GM12878 (cell line): ENCODE data around the gene ARHGEF1. TPM values are rescaled to one million over a fixed set of nuclear protein-coding genes. Genes with fewer than 3 reads are reported as not detected.

ENCODE experiments used
- ATAC-seq: fragments of 200-7000 bp; cut with Tn5 transposase; 3 replicates; pipeline ENCODE4 v1.9.1; 2020; ENCODE audit warnings: mild to moderate bottlenecking, moderate library complexity
- BruUV-seq: library from RNA; stranded (reverse); fragments of 400-500 nt; replicated peaks from 2 replicates; lab custom pipeline; 2021; lab: Mats Ljungman, UMichigan
- CTCF ChIA-PET: fragments of 300-600 bp; sonication (Branson Sonifier 250); formaldehyde crosslinking; extraction: SDS; loops from one replicate; lab custom pipeline; 2021; ENCODE audit warnings: inconsistent platforms; lab: Yijun Ruan, JAX
- POLR2A ChIA-PET: fragments of 350-600 bp; formaldehyde crosslinking; extraction: SDS; loops from one replicate; lab custom pipeline; 2021; ENCODE audit warnings: inconsistent platforms; lab: Charles Lee
- RAD21 ChIA-PET: fragments of 300-600 bp; sonication (Branson Sonifier 250); formaldehyde crosslinking; loops from one replicate; lab custom pipeline; 2023; ENCODE audit warnings: antibody characterized with exemption; ENCODE audit not compliant: unreplicated experiment; lab: Charles Lee
- SMC1A ChIA-PET: fragments of 300-600 bp; sonication (Branson Sonifier 250); formaldehyde crosslinking; loops from one replicate; lab custom pipeline; 2023; ENCODE audit not compliant: unreplicated experiment, uncharacterized antibody; lab: Charles Lee
- DNase-seq: peaks from one replicate; pipeline ENCODE4 v3.0.0-alpha.2; 2011; ENCODE audit warnings: low read depth, low spot score
- FAIRE-seq: peaks from 3 replicates; lab custom pipeline; 2011; peaks lifted over from hg19 to GRCh38; lab: Jason Lieb, UNC
- H2AFZ ChIP-seq: 2 replicates; pipeline ENCODE4 v1.6.0; 2011; ENCODE audit warnings: low read depth, low read length, control low read depth; ENCODE audit not compliant: control insufficient read depth
- H3K27ac ChIP-seq: 2 replicates; pipeline ENCODE4 v1.5.1; 2011; ENCODE audit warnings: control low read depth; ENCODE audit not compliant: control insufficient read depth, insufficient read depth
- H3K27me3 ChIP-seq, 2 experiments: replicated peaks in 1 of 2; 2 replicates each; pipeline versions ENCODE4 v1.6.0 to v1.6.1; 2011; ENCODE audit warnings: low read length in 1 of 2; ENCODE audit not compliant: control insufficient read depth in 2 of 2, insufficient read depth in 2 of 2
- H3K36me3 ChIP-seq, 2 experiments: 2 replicates each; pipeline ENCODE4 v1.5.1; 2011; ENCODE audit warnings: low read length in 1 of 2; ENCODE audit not compliant: control insufficient read depth in 2 of 2, insufficient read depth in 2 of 2
- H3K4me1 ChIP-seq: 2 replicates; pipeline ENCODE4 v1.6.1; 2011; ENCODE audit warnings: mild to moderate bottlenecking, low read length, moderate library complexity, mixed read lengths; ENCODE audit not compliant: control insufficient read depth, insufficient read depth
- H3K4me2 ChIP-seq: 2 replicates; pipeline ENCODE4 v1.6.0; 2011; ENCODE audit warnings: control low read depth; ENCODE audit not compliant: control insufficient read depth, insufficient read depth
- H3K4me3 ChIP-seq: fragments of 200-600 bp; sonication (generic); 2 replicates; pipeline ENCODE4 v1.5.1; 2016
- H3K79me2 ChIP-seq: 2 replicates; pipeline ENCODE4 v1.6.0; 2011; ENCODE audit warnings: low read length; ENCODE audit not compliant: control insufficient read depth, insufficient read depth
- H3K9ac ChIP-seq: 2 replicates; pipeline ENCODE4 v1.8.0; 2011; ENCODE audit warnings: low read length, control low read depth, mixed read lengths; ENCODE audit not compliant: control insufficient read depth, insufficient read depth
- H3K9me3 ChIP-seq: replicated peaks from 3 replicates; pipeline ENCODE4 v1.5.1; 2011; ENCODE audit warnings: mild to moderate bottlenecking, low read length; ENCODE audit not compliant: control insufficient read depth, insufficient read depth
- H4K20me1 ChIP-seq: 2 replicates; pipeline ENCODE4 v1.6.0; 2011; ENCODE audit not compliant: control insufficient read depth, insufficient read depth
- BACH1 ChIP-seq: fragments of 450-650 bp; IDR thresholded peaks from 2 replicates; pipeline ENCODE4 v1.6.1; 2017; ENCODE audit warnings: mild to moderate bottlenecking, borderline replicate concordance
- EZH2 ChIP-seq: IDR thresholded peaks from 2 replicates; pipeline ENCODE4 v1.6.1; 2012; ENCODE audit warnings: low read depth, mild to moderate bottlenecking, control low read depth, inconsistent platforms, low read length, borderline replicate concordance; ENCODE audit not compliant: control insufficient read depth
- MTA3 ChIP-seq: IDR thresholded peaks from 2 replicates; pipeline ENCODE4 v1.6.1; 2012; ENCODE audit warnings: low read length, inconsistent platforms, borderline replicate concordance
- POLR2A ChIP-seq: IDR thresholded peaks from 2 replicates; pipeline ENCODE4 v1.6.1; 2011; ENCODE audit warnings: low read depth, mild to moderate bottlenecking, low read length
- POLR2AphosphoS5 ChIP-seq: IDR thresholded peaks from 2 replicates; pipeline ENCODE4 v1.6.1; 2011; ENCODE audit warnings: mild to moderate bottlenecking, low read length, inconsistent platforms
- RBBP5 ChIP-seq: fragments of 200-600 bp; sonication (generic); conservative IDR thresholded peaks from 2 replicates; pipeline ENCODE4 v1.6.1; 2016
- RUNX3 ChIP-seq: IDR thresholded peaks from 2 replicates; pipeline ENCODE4 v1.6.1; 2012; ENCODE audit warnings: low read length, inconsistent platforms
- SRF ChIP-seq, 2 experiments: IDR thresholded peaks; 2 replicates each; pipeline ENCODE4 v1.6.1; 2011; ENCODE audit warnings: low read depth in 2 of 2, low read length in 2 of 2, mild to moderate bottlenecking in 1 of 2, moderate library complexity in 1 of 2
- WGBS: methylation state at CpG from one replicate; pipeline ENCODE4 v1.1.6; 2016; ENCODE audit warnings: low lambda C conversion rate; ENCODE audit not compliant: insufficient replicate concordance, insufficient coverage; ENCODE audit errors: missing lambda C conversion rate; 5-methylcytosine and 5-hydroxymethylcytosine counted together
- in situ Hi-C: fragments of 300-500 bp; cut with MboI; formaldehyde crosslinking; loops from 9 replicates; pipeline ENCODE4 v1.14.3; 2018; ENCODE audit warnings: mixed read lengths
- intact Hi-C: fragments of 100-400 bp; cut with micrococcal nuclease; formaldehyde crosslinking; loops from one replicate; pipeline ENCODE4 v1.14.2; 2022; ENCODE audit not compliant: unreplicated experiment
- polyA plus RNA-seq, 11 experiments: library from polyadenylated mRNA; depleted of rRNA in 4 of 11; unstranded in 6 of 11; stranded (reverse) in 5 of 11; fragments of >200 nt; fragmentation: Nextera tagmentation in 4 of 11; fragmentation: Illumina TruSeq in 1 of 11; extraction: Ambion mirVana in 4 of 11; extraction: Trizol in 1 of 11; gene quantifications; 1 replicate in 1 of 11; 2 replicates in 10 of 11; pipeline versions ENCODE4 v1.2.1 to v1.2.3, GENCODE V29; 2011 to 2016; ENCODE audit warnings: inconsistent platforms in 2 of 11, missing spikeins in 2 of 11, low read depth in 1 of 11
- total RNA-seq, 4 experiments: library from RNA; depleted of rRNA in 3 of 4; stranded (reverse); fragments of >200 nt in 3 of 4; fragmentation: Illumina TruSeq in 1 of 4; extraction: Trizol in 1 of 4; gene quantifications; 2 replicates each; pipeline versions ENCODE4 v1.2.1 to v1.2.3, GENCODE V29; 2013 to 2021
- TF ChIP-seq, protein P1 (sequence below): IDR thresholded peaks from 2 replicates; pipeline ENCODE4 v1.6.1; 2011; ENCODE audit warnings: borderline replicate concordance, low read depth, mild to moderate bottlenecking, moderate library complexity, low read length; ENCODE audit not compliant: insufficient read depth, poor library complexity, severe bottlenecking
- TF ChIP-seq, protein P2 (sequence below): fragments of 450-650 bp; IDR thresholded peaks from 2 replicates; pipeline ENCODE4 v1.6.1; 2014; ENCODE audit warnings: mild to moderate bottlenecking

The ARHGEF1 gene
- total and polyA plus RNA-seq, 10 of the 15 experiments (the other 5 are each of a cell fraction or from before 2014, with no cell fraction given) = 1.2 to 207 (median 53.9) TPM

DNA sequence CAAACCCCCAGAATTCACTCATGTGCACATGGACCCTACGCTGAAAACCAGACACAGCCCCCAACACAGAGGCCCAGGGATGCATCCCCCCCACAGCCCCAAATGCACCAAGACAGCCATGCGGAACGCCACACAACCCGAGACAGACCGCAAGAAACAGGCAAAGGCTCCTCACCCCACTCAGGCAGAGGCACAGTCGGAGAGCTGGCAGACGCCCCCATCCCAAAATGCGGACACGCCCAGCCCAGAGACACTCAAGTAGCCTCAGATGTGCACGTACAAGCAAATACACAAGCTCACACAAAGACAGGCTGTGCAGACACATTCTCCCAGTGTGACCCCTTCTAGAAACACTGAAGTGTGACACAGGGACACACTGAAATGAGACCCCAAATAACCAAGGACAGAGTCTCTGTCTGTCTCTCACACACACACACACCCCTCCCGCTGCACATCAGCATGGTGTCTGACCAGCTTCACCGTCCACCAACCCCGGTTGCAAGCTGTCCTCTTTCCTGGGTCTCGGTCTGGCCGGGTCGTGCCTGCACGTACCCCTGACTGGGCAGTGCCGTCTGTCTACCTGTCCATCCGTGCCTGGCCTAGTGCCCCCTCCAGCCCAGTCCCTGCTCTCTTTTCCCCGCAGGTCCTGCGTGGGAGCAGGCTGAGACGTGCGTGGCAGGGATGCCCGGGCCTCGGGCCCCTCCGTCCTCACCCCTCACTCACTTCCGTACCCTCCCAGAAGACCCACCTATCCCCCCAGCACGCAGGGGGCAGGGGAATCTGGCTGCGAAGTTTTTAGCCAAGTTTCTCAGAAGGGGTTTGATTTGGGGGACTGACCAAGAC lies 29.1 kb downstream of the ARHGEF1 start (continued):
- TF ChIP-seq MTA3 = no peak
- TF ChIP-seq RUNX3 = peak; percentile 36
- peak; percentile 43; the same call in 1 of the 2 replicates for TF ChIP-seq POLR2AphosphoS5
- TF ChIP-seq SRF (IDR thresholded peaks at IDR 0.05; ENCODE audit: low read depth in 2 of 2, low read length in 2 of 2) = no peak
- TF ChIP-seq, protein P1, sequence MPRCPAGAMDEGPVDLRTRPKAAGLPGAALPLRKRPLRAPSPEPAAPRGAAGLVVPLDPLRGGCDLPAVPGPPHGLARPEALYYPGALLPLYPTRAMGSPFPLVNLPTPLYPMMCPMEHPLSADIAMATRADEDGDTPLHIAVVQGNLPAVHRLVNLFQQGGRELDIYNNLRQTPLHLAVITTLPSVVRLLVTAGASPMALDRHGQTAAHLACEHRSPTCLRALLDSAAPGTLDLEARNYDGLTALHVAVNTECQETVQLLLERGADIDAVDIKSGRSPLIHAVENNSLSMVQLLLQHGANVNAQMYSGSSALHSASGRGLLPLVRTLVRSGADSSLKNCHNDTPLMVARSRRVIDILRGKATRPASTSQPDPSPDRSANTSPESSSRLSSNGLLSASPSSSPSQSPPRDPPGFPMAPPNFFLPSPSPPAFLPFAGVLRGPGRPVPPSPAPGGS = peak; percentile 8
- TF ChIP-seq, protein P2, sequence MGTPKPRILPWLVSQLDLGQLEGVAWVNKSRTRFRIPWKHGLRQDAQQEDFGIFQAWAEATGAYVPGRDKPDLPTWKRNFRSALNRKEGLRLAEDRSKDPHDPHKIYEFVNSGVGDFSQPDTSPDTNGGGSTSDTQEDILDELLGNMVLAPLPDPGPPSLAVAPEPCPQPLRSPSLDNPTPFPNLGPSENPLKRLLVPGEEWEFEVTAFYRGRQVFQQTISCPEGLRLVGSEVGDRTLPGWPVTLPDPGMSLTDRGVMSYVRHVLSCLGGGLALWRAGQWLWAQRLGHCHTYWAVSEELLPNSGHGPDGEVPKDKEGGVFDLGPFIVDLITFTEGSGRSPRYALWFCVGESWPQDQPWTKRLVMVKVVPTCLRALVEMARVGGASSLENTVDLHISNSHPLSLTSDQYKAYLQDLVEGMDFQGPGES = no peak
- no peak for TF ChIP-seq RBBP5
- TF ChIP-seq POLR2A = peak; percentile 46; the same call in 1 of the 2 replicates

DNA sequence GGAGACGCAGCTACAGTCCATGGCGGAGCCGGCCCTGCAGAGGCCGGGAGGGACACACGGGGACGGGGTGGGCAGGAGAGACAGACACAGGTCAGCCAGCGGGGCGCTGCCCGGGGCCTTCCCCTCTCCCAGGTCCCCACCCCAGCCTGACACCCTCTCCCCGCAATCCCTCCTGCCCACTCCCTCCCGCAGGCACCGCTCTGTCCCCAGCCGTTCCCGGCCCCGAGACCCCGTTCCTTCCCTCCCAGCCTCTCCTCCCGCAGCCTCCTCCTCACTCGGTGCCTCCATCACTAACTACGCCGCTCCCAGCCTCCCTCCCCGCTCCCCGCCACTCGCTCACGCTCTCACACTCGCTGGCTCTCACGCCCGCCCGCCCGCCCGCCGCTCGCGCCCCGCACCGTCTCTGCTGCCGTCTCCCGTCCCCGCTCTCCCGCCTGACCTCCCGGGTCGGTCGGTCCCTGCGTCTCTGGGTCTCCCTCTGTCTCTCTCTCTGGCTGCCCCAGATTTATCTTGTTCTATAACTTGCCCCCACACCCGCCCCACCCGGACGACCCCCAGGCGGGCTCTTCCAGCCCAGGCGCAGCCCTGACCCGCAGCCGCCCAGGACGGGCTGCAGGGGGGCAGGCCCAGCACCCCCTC lies 30.0 kb downstream of the ARHGEF1 start:
- in situ Hi-C loops = no loop called here
- no peak overlapping the region for H3K4me3 ChIP-seq
- DNase-seq = no peak
- no peak overlapping the region for H3K4me2 ChIP-seq
- peaks cover 6% of the 10 kb centered on the region; the same call in 1 of the 2 replicates for H4K20me1 ChIP-seq
- TF ChIP-seq EZH2 (no peak), BACH1 (0 out of 2 replicates have a peak, but pooled peaks have one; percentile 18)
- H2AFZ ChIP-seq = no peak overlapping the region
- FAIRE-seq = no peak
- H3K9me3 ChIP-seq = no peaks in the 10 kb centered on the region
- ChIA-PET CTCF (no interaction called here), SMC1A (no interaction called here), RAD21 (no interaction called here), POLR2A (no interaction called here)
- H3K9ac ChIP-seq = no peak overlapping the region
- 6% methylated on average over 25 of the region's 51 CpGs for WGBS
- ATAC-seq = peak; percentile 47
- intact Hi-C loops = no loop called here
- no peaks in the 10 kb centered on the region for H3K79me2 ChIP-seq
- peaks cover 0 to under 1% of the 10 kb centered on the region in 2 experiments; a peak in 2 of 4 replicates for H3K36me3 ChIP-seq
- no TSS peak for BruUV-seq
- peaks cover 3 to 4% of the 10 kb centered on the region in 2 experiments; a peak in 3 of 4 replicates for H3K27me3 ChIP-seq
- no peak overlapping the region for H3K27ac ChIP-seq
- no peaks in the 10 kb centered on the region for H3K4me1 ChIP-seq
